Mesodermal cell (in vitro differentiated cells): ENCODE data around the gene HECTD4.
A peak's percentile ranks its signal among the peaks of the same experiment; 100 is the strongest.
"Not testable (repeated sequence)": the region's sequence is repeated elsewhere in the genome, so short reads cannot be mapped to it uniquely, and the experiment has no call there.

ENCODE experiments used
- H3K27ac ChIP-seq: 2 replicates; pipeline ENCODE4 v1.7.0; 2013; ENCODE audit warnings: mild to moderate bottlenecking, low read depth, low read length, moderate library complexity; ENCODE audit not compliant: severe bottlenecking
- H3K36me3 ChIP-seq: 2 replicates; pipeline ENCODE4 v1.7.1; 2013; ENCODE audit warnings: mild to moderate bottlenecking, low read length, moderate library complexity; ENCODE audit not compliant: control insufficient read depth, insufficient read depth
- H3K4me1 ChIP-seq: one replicate; pipeline ENCODE4 v1.7.1; 2013; ENCODE audit warnings: mild to moderate bottlenecking, low read length; ENCODE audit not compliant: insufficient read depth, control insufficient read depth, poor library complexity, severe bottlenecking
- H3K4me3 ChIP-seq: 2 replicates; pipeline ENCODE4 v1.7.0; 2013; ENCODE audit warnings: low read length, control low read depth, mild to moderate bottlenecking; ENCODE audit not compliant: insufficient read depth, poor library complexity, severe bottlenecking; ENCODE audit errors: extremely low read depth
- H3K9me3 ChIP-seq: 2 replicates; pipeline ENCODE4 v1.7.1; 2013; ENCODE audit warnings: mild to moderate bottlenecking, low read length, moderate library complexity; ENCODE audit not compliant: control insufficient read depth
- WGBS, 2 experiments: methylation state at CpG; one replicate each; pipeline ENCODE4 v1.1.5; 2013; ENCODE audit warnings: missing lambda C conversion rate in 2 of 2; ENCODE audit not compliant: insufficient coverage in 2 of 2; 5-methylcytosine and 5-hydroxymethylcytosine counted together

The HECTD4 gene

DNA sequence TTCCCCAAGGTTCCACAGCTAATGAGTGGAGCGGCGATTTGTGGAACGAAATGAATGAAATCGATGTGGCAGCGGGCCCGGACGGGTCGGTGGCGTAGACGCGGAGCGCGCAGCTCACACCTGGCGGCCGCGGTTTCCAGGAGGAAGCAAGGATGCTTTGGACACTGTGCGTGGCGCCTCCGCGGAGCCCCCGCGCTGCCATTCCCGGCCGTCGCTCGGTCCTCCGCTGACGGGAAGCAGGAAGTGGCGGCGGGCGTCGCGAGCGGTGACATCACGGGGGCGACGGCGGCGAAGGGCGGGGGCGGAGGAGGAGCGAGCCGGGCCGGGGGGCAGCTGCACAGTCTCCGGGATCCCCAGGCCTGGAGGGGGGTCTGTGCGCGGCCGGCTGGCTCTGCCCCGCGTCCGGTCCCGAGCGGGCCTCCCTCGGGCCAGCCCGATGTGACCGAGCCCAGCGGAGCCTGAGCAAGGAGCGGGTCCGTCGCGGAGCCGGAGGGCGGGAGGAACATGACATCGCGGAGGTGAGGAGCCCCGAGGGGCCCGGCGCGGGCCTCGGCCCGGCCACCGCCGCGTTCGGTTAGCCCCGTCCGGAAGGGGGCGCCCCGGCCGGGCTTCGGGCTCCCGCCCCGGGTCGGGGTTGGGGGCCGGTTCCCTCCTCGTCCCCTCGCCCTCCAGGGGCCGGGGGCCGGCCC is 36.5 kb upstream of the HECTD4 start, which contains the start of gene PTPN11:
Gene PTPN11, plus strand, starts transcription at position 340 of the 689 bp plus-strand sequence. Its CDS starts 165 bp downstream, at position 505.
- Histone ChIP-seq H3K9me3 (no peaks in the 10 kb centered on the region), H3K36me3 (peaks cover 22% of the 10 kb centered on the region)
- WGBS, 2 experiments: 0% methylated on average over 62 to 79 of the region's 89 CpGs

DNA sequence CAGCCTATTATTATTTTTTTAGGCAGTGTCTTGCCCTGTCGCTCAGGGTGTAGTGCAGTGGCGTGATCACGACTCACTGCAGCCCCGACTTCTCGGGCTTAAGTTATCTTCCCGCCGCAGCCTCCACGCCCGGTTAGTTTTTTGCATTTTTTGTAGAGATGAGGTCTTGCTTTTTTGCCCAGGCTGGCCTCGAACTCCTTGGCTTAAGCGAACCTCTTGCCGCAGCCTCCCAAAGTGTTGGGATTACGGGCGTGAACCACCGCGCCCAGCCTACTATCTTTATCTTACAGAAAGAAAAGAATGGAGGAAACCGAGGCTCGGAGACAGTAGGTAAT is 36.0 kb upstream of the HECTD4 start:
- Histone ChIP-seq H3K4me1 (no peaks in the 10 kb centered on the region), H3K27ac (peak overlapping the region; percentile 97), H3K9me3 (no peaks in the 10 kb centered on the region), H3K36me3 (peaks cover 22% of the 10 kb centered on the region), H3K4me3 (peak overlapping the region; percentile 84)
- 0 to 7% methylated on average over 1 to 11 of the region's 18 CpGs for WGBS, 2 experiments

More for the DNA sequence above, 36.5 kb upstream of the HECTD4 start, which contains the start of gene PTPN11:
- Histone ChIP-seq H3K27ac (peak within 1 kb of the TSS; percentile 97), H3K4me3 (peak within 1 kb of the TSS; percentile 84), H3K4me1 (no peaks in the 10 kb centered on the region)

DNA sequence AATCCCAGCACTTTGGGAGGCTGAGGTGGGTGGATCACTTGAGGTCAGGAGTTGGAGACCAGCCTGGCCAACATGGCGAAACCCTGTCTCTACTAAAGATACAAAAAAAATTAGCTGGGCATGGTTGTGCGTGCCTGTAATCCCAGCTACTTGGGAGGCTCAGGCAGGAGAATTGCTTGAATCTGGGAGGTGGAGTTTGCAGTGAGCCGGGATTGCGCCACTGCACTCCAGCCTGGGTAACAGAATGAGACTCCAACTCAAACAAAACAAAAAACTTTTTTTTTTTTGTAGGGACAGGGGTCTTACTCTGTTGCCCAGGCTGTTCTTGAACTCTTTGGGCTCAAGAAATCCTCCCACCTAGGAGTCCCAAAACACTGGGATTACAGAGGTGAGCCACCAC is 33.2 kb upstream of the HECTD4 start:
- H3K4me3 ChIP-seq, H3K27ac ChIP-seq: not testable (repeated sequence)
- 100% methylated on average over 1 of the region's 4 CpGs for WGBS, 2 experiments

GRCh38 chr12:112413855-112414625 is 31.8 kb upstream of the HECTD4 start:
- 14 to 45% methylated on average over 1 of the region's 2 CpGs for WGBS, 2 experiments
- no peak overlapping the region for H3K4me3 ChIP-seq
- no peak overlapping the region for H3K27ac ChIP-seq
- H3K4me1 ChIP-seq: no peaks in the 10 kb centered on the region
- no peaks in the 10 kb centered on the region for H3K36me3 ChIP-seq
- H3K9me3 ChIP-seq: no peaks in the 10 kb centered on the region

More for the DNA sequence above, 33.2 kb upstream of the HECTD4 start:
- H3K9me3 ChIP-seq, H3K36me3 ChIP-seq, H3K4me1 ChIP-seq: not testable (repeated sequence)

- WGBS, 2 experiments: 96 to 98% methylated on average over 3 to 7 of the region's 14 CpGs
- Histone ChIP-seq H3K27ac (no peak overlapping the region), H3K36me3 (peaks cover 35% of the 10 kb centered on the region), H3K4me1 (peaks cover 5% of the 10 kb centered on the region), H3K4me3 (peak overlapping the region; percentile 83), H3K9me3 (no peaks in the 10 kb centered on the region)
Observed at GRCh38 chr12:112409906-112410244, 27.6 kb upstream of the HECTD4 start.

GRCh38 chr12:112409064-112409905 is 27.1 kb upstream of the HECTD4 start, which contains the start of gene RPL6:
TSS of gene RPL6 (minus strand) at chr12:112409605. CDS start at chr12:112408656, 949 bp downstream.
- H3K36me3 ChIP-seq: peaks cover 41% of the 10 kb centered on the region
- no peaks in the 10 kb centered on the region for H3K9me3 ChIP-seq
- WGBS, 2 experiments: 4 to 8% methylated on average over 33 to 36 of the region's 46 CpGs
- peak within 1 kb of the TSS; percentile 95 for H3K27ac ChIP-seq
- peaks cover 5% of the 10 kb centered on the region for H3K4me1 ChIP-seq
- H3K4me3 ChIP-seq: peak within 1 kb of the TSS; percentile 83

DNA sequence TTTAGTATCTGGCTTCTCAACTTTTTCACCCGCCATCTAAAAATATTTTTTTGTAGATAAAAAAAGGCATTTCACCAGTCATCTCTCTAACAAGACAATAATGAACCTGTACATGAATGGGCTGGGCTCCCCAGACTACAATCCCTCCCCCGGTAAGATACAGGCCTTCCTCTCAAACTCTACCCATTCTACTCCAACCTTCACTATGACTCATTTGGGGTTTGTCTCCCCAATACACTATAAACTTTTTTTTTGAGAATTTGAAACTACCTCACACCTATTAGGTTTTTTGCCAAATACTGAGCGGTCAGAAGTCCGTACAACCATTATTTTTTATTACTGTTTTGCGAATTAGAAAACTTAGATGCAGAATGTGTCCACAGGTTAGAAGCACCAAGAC is 26.4 kb upstream of the HECTD4 start:
- Histone ChIP-seq H3K4me3 (peak overlapping the region; percentile 83), H3K4me1 (peaks cover 5% of the 10 kb centered on the region), H3K36me3 (peaks cover 47% of the 10 kb centered on the region), H3K27ac (peak overlapping the region; percentile 95), H3K9me3 (no peaks in the 10 kb centered on the region)
- 0% methylated on average over 1 of the region's 5 CpGs for WGBS, 2 experiments

DNA sequence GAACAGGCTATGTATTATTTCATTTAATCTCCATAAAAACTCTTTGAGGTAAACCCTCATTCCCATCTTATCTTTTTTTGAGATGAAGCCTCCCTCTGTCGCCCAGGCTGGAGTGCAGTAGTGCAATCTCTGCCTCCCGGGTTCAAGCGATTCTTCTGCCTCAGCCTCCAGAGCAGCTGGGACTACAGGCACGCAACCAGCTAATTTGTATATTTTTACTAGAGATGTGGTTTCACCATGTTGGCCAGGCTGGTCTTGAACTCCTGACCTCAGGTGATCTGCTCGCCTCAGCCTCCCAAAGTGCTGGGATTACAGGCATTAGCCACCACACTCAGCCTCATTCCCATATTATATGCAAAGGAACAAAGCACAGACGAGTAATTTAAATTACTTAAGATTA is 25.5 kb upstream of the HECTD4 start:
- Histone ChIP-seq H3K4me3 (peak overlapping the region; percentile 83), H3K36me3 (peaks cover 47% of the 10 kb centered on the region)
- not testable (repeated sequence) for H3K4me1 ChIP-seq, H3K27ac ChIP-seq, H3K9me3 ChIP-seq
- WGBS, 2 experiments: 84 to 94% methylated on average over 3 to 5 of the region's 6 CpGs

- WGBS, 2 experiments: 93 to 100% methylated on average over 5 of the region's 11 CpGs
- peak overlapping the region; percentile 83 for H3K4me3 ChIP-seq
- H3K36me3 ChIP-seq: peaks cover 47% of the 10 kb centered on the region
- no peaks in the 10 kb centered on the region for H3K9me3 ChIP-seq
- H3K27ac ChIP-seq: no peak overlapping the region
- H3K4me1 ChIP-seq: peaks cover 5% of the 10 kb centered on the region
Observed at GRCh38 chr12:112406519-112407488, 24.6 kb upstream of the HECTD4 start.
